GM12878 (cell line): ENCODE results near the gene PFKM. TPM values are rescaled to one million over a fixed set of nuclear protein-coding genes. Genes with fewer than 3 reads are reported as not detected.

Experiments used
- ATAC-seq: fragments of 200-7000 bp; cut with Tn5 transposase; 3 replicates; pipeline ENCODE4 v1.9.1; 2020; ENCODE audit warnings: mild to moderate bottlenecking, moderate library complexity
- BruUV-seq: library from RNA; stranded (reverse); fragments of 400-500 nt; replicated peaks from 2 replicates; lab custom pipeline; 2021; lab: Mats Ljungman, UMichigan
- CTCF ChIA-PET: fragments of 300-600 bp; sonication (Branson Sonifier 250); formaldehyde crosslinking; extraction: SDS; loops from one replicate; lab custom pipeline; 2021; ENCODE audit warnings: inconsistent platforms; lab: Yijun Ruan, JAX
- POLR2A ChIA-PET: fragments of 350-600 bp; formaldehyde crosslinking; extraction: SDS; loops from one replicate; lab custom pipeline; 2021; ENCODE audit warnings: inconsistent platforms; lab: Charles Lee
- RAD21 ChIA-PET: fragments of 300-600 bp; sonication (Branson Sonifier 250); formaldehyde crosslinking; loops from one replicate; lab custom pipeline; 2023; ENCODE audit warnings: antibody characterized with exemption; ENCODE audit not compliant: unreplicated experiment; lab: Charles Lee
- SMC1A ChIA-PET: fragments of 300-600 bp; sonication (Branson Sonifier 250); formaldehyde crosslinking; loops from one replicate; lab custom pipeline; 2023; ENCODE audit not compliant: unreplicated experiment, uncharacterized antibody; lab: Charles Lee
- DNase-seq: peaks from one replicate; pipeline ENCODE4 v3.0.0-alpha.2; 2011; ENCODE audit warnings: low read depth, low spot score
- FAIRE-seq: peaks from 3 replicates; lab custom pipeline; 2011; peaks lifted over from hg19 to GRCh38; lab: Jason Lieb, UNC
- H2AFZ ChIP-seq: 2 replicates; pipeline ENCODE4 v1.6.0; 2011; ENCODE audit warnings: low read depth, low read length, control low read depth; ENCODE audit not compliant: control insufficient read depth
- H3K27ac ChIP-seq: 2 replicates; pipeline ENCODE4 v1.5.1; 2011; ENCODE audit warnings: control low read depth; ENCODE audit not compliant: control insufficient read depth, insufficient read depth
- H3K27me3 ChIP-seq, 2 experiments: replicated peaks in 1 of 2; 2 replicates each; pipeline versions ENCODE4 v1.6.0 to v1.6.1; 2011; ENCODE audit warnings: low read length in 1 of 2; ENCODE audit not compliant: control insufficient read depth in 2 of 2, insufficient read depth in 2 of 2
- H3K36me3 ChIP-seq, 2 experiments: 2 replicates each; pipeline ENCODE4 v1.5.1; 2011; ENCODE audit warnings: low read length in 1 of 2; ENCODE audit not compliant: control insufficient read depth in 2 of 2, insufficient read depth in 2 of 2
- H3K4me1 ChIP-seq: 2 replicates; pipeline ENCODE4 v1.6.1; 2011; ENCODE audit warnings: mild to moderate bottlenecking, low read length, moderate library complexity, mixed read lengths; ENCODE audit not compliant: control insufficient read depth, insufficient read depth
- H3K4me2 ChIP-seq: 2 replicates; pipeline ENCODE4 v1.6.0; 2011; ENCODE audit warnings: control low read depth; ENCODE audit not compliant: control insufficient read depth, insufficient read depth
- H3K4me3 ChIP-seq: fragments of 200-600 bp; sonication (generic); 2 replicates; pipeline ENCODE4 v1.5.1; 2016
- H3K79me2 ChIP-seq: 2 replicates; pipeline ENCODE4 v1.6.0; 2011; ENCODE audit warnings: low read length; ENCODE audit not compliant: control insufficient read depth, insufficient read depth
- H3K9ac ChIP-seq: 2 replicates; pipeline ENCODE4 v1.8.0; 2011; ENCODE audit warnings: low read length, control low read depth, mixed read lengths; ENCODE audit not compliant: control insufficient read depth, insufficient read depth
- H3K9me3 ChIP-seq: replicated peaks from 3 replicates; pipeline ENCODE4 v1.5.1; 2011; ENCODE audit warnings: mild to moderate bottlenecking, low read length; ENCODE audit not compliant: control insufficient read depth, insufficient read depth
- H4K20me1 ChIP-seq: 2 replicates; pipeline ENCODE4 v1.6.0; 2011; ENCODE audit not compliant: control insufficient read depth, insufficient read depth
- CBX3 ChIP-seq: fragments of 200-600 bp; sonication (generic); IDR thresholded peaks from 2 replicates; pipeline ENCODE4 v1.6.1; 2016; ENCODE audit warnings: low read depth, borderline replicate concordance
- CBX5 ChIP-seq: sonication (generic); IDR thresholded peaks from 2 replicates; pipeline ENCODE4 v1.6.1; 2016; ENCODE audit warnings: low read depth, moderate library complexity, mild to moderate bottlenecking, inconsistent platforms
- EZH2 ChIP-seq: IDR thresholded peaks from 2 replicates; pipeline ENCODE4 v1.6.1; 2012; ENCODE audit warnings: low read depth, mild to moderate bottlenecking, control low read depth, inconsistent platforms, low read length, borderline replicate concordance; ENCODE audit not compliant: control insufficient read depth
- NFYA ChIP-seq: IDR thresholded peaks from 2 replicates; pipeline ENCODE4 v1.6.1; 2011; ENCODE audit warnings: low read depth, mild to moderate bottlenecking, low read length, improper control_type of control experiment, borderline replicate concordance
- NFYB ChIP-seq: IDR thresholded peaks from 2 replicates; pipeline ENCODE4 v1.6.1; 2011; ENCODE audit warnings: low read depth, mild to moderate bottlenecking, low read length, improper control_type of control experiment, moderate library complexity; ENCODE audit not compliant: insufficient read depth
- NR2F1 ChIP-seq: fragments of 450-650 bp; conservative IDR thresholded peaks from 2 replicates; pipeline ENCODE4 v1.6.1; 2017; ENCODE audit warnings: mild to moderate bottlenecking
- PAX5 ChIP-seq: IDR thresholded peaks from 2 replicates; pipeline ENCODE4 v1.6.1; 2011; ENCODE audit warnings: low read depth, low read length, borderline replicate concordance
- PKNOX1 ChIP-seq: fragments of 450-650 bp; IDR thresholded peaks from 2 replicates; pipeline ENCODE4 v1.6.1; 2016; ENCODE audit warnings: mild to moderate bottlenecking
- SMAD1 ChIP-seq: fragments of 450-650 bp; IDR thresholded peaks from 2 replicates; pipeline ENCODE4 v1.6.1; 2018; ENCODE audit warnings: mild to moderate bottlenecking, low read depth; ENCODE audit not compliant: partially characterized antibody
- SMARCA5 ChIP-seq: fragments of 450-650 bp; IDR thresholded peaks from 2 replicates; pipeline ENCODE4 v1.6.1; 2017; ENCODE audit warnings: mild to moderate bottlenecking
- SRF ChIP-seq, 2 experiments: IDR thresholded peaks; 2 replicates each; pipeline ENCODE4 v1.6.1; 2011; ENCODE audit warnings: low read depth in 2 of 2, low read length in 2 of 2, mild to moderate bottlenecking in 1 of 2, moderate library complexity in 1 of 2
- TCF7 ChIP-seq: IDR thresholded peaks from 2 replicates; pipeline ENCODE4 v1.6.1; 2014; ENCODE audit warnings: antibody characterized with exemption, borderline replicate concordance
- WRNIP1 ChIP-seq: IDR thresholded peaks from 2 replicates; pipeline ENCODE4 v1.6.1; 2011; ENCODE audit warnings: low read depth, low read length, improper control_type of control experiment, borderline replicate concordance
- WGBS: methylation state at CpG from one replicate; pipeline ENCODE4 v1.1.6; 2016; ENCODE audit warnings: low lambda C conversion rate; ENCODE audit not compliant: insufficient replicate concordance, insufficient coverage; ENCODE audit errors: missing lambda C conversion rate; 5-methylcytosine and 5-hydroxymethylcytosine counted together
- in situ Hi-C: fragments of 300-500 bp; cut with MboI; formaldehyde crosslinking; loops from 9 replicates; pipeline ENCODE4 v1.14.3; 2018; ENCODE audit warnings: mixed read lengths
- intact Hi-C: fragments of 100-400 bp; cut with micrococcal nuclease; formaldehyde crosslinking; loops from one replicate; pipeline ENCODE4 v1.14.2; 2022; ENCODE audit not compliant: unreplicated experiment
- polyA plus RNA-seq, 11 experiments: library from polyadenylated mRNA; depleted of rRNA in 4 of 11; unstranded in 6 of 11; stranded (reverse) in 5 of 11; fragments of >200 nt; fragmentation: Nextera tagmentation in 4 of 11; fragmentation: Illumina TruSeq in 1 of 11; extraction: Ambion mirVana in 4 of 11; extraction: Trizol in 1 of 11; gene quantifications; 1 replicate in 1 of 11; 2 replicates in 10 of 11; pipeline versions ENCODE4 v1.2.1 to v1.2.3, GENCODE V29; 2011 to 2016; ENCODE audit warnings: inconsistent platforms in 2 of 11, missing spikeins in 2 of 11, low read depth in 1 of 11
- total RNA-seq, 4 experiments: library from RNA; depleted of rRNA in 3 of 4; stranded (reverse); fragments of >200 nt in 3 of 4; fragmentation: Illumina TruSeq in 1 of 4; extraction: Trizol in 1 of 4; gene quantifications; 2 replicates each; pipeline versions ENCODE4 v1.2.1 to v1.2.3, GENCODE V29; 2013 to 2021
- TF ChIP-seq, protein P1 (sequence below): fragments of 150-350 bp; IDR thresholded peaks from 2 replicates; pipeline ENCODE4 v1.6.1; 2014; ENCODE audit warnings: mild to moderate bottlenecking, low read depth, low read length

The PFKM gene
- total and polyA plus RNA-seq, 10 of the 15 experiments (the other 5 are each of a cell fraction or from before 2014, with no cell fraction given) = 27.6 to 80.0 (median 55.8) TPM

DNA sequence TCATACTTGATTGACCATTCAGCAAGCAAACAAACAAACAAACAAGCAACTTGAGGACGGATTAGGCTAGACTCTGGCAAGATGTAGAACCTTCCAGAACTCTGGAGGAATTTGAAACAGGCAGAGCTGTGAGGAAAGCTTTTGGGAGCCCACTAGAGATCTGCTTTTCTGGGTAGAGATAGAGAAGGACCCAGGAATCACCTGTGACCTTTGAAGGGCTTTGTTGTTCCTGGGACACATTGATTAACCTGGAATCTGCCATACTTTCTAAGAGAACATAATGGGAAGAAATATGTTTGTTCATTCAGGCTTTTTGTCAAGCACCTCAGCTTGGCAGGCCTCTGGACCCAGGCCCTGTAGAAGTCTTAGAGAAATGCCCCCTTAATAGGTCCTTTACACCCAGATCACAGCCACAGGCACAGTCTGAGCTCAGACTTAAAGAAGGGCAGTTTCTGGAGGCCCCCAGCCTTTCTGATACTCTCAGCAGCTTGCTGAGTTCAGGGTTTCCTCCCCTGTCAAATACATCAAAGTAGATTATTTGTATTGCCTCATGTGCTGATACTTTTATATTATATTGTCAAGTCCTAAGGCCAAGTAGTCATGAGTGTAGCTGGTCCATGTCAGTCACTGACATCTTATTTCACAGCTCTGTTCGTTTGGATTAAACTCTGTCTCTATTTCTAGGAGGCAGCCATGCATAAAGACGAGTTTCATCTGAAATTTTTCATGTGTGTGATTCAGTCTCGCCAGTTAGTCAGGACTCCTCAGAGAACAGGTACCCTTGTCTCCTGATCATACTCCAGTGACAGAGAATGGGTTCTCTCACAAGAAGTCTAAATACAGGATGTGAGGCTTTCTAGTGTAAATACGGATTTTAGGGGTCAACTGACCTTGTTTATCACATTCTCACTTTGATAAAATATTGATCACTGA, 12.2 kb upstream of the PFKM start:
- peak overlapping the region; percentile 97 for H3K4me3 ChIP-seq
- H3K9ac ChIP-seq = peak overlapping the region; percentile 99
- H3K36me3 ChIP-seq = no peaks in the 10 kb centered on the region
- WGBS = 0% methylated on average over 5 of the region's 5 CpGs
- DNase-seq (no peak), FAIRE-seq (no peak), ATAC-seq (no peak; the same call in 2 of the 3 replicates)
- H3K4me1 ChIP-seq = peaks cover 23% of the 10 kb centered on the region
- peak overlapping the region; percentile 90 for H2AFZ ChIP-seq
- H3K27ac ChIP-seq = peak overlapping the region; percentile 99
- TF ChIP-seq PKNOX1 (peak; percentile 34; the same call in 1 of the 2 replicates), SRF (IDR thresholded peaks at IDR 0.05; ENCODE audit: low read depth in 2 of 2, low read length in 2 of 2) (no peak), NFYA (no peak), TCF7 (no peak), EZH2 (no peak), NFYB (no peak), SMARCA5 (no peak), CBX3 (no peak), WRNIP1 (no peak), PAX5 (peak; percentile 66; the same call in 1 of the 2 replicates), SMAD1 (no peak), NR2F1 (no peak), CBX5 (no peak)
- TF ChIP-seq, protein P1, sequence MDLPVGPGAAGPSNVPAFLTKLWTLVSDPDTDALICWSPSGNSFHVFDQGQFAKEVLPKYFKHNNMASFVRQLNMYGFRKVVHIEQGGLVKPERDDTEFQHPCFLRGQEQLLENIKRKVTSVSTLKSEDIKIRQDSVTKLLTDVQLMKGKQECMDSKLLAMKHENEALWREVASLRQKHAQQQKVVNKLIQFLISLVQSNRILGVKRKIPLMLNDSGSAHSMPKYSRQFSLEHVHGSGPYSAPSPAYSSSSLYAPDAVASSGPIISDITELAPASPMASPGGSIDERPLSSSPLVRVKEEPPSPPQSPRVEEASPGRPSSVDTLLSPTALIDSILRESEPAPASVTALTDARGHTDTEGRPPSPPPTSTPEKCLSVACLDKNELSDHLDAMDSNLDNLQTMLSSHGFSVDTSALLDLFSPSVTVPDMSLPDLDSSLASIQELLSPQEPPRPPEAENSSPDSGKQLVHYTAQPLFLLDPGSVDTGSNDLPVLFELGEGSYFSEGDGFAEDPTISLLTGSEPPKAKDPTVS = peak; percentile 94
- SMC1A ChIA-PET = interaction anchor here (0.6 to 2.7 kb wide), 9 partner anchors 10 to 53 kb away, joined by 3 to 27 read pairs (median 5); partner anchors contain the start of genes ASB8 and PFKM
- TSS peak; percentile 72 for BruUV-seq
- H3K79me2 ChIP-seq = peaks cover 50% of the 10 kb centered on the region
- POLR2A ChIA-PET = interaction anchor here (1.0 to 2.3 kb wide), 5 partner anchors 12 to 92 kb away, joined by 4 to 8 read pairs (median 6); partner anchors contain the start of genes ASB8 and PFKM
- intact Hi-C loops = no loop called here
- RAD21 ChIA-PET = interaction anchor here (1.1 to 1.5 kb wide), 2 partner anchors 12 to 50 kb away, joined by 4 to 7 read pairs; partner anchors contain the start of genes ASB8 and PFKM
- no peaks in the 10 kb centered on the region for H3K9me3 ChIP-seq
- CTCF ChIA-PET = interaction anchor here (0.7 to 3.0 kb wide), 7 partner anchors 10 to 366 kb away, joined by 3 to 19 read pairs (median 7); partner anchors contain the start of genes ASB8 and PFKM
- peak overlapping the region; percentile 98 for H3K4me2 ChIP-seq
- no peaks in the 10 kb centered on the region for H3K27me3 ChIP-seq
- in situ Hi-C loops = no loop called here
- no peaks in the 10 kb centered on the region for H4K20me1 ChIP-seq
